ENCODE measurements around the gene YRDC. TPM values are rescaled to one million over a fixed set of nuclear protein-coding genes. Genes with fewer than 3 reads are reported as not detected.
"Not testable (repeated sequence)": the region's sequence is repeated elsewhere in the genome, so short reads cannot be mapped to it uniquely, and the experiment has no call there.

Gene YRDC
- polyA plus RNA-seq, 1 donor from 2014 or later, result 34.1 TPM

- H3K79me2 ChIP-seq (replicated peaks; ENCODE audit: insufficient read depth, low read length), result no peaks in the 10 kb centered on the region
- H2AFZ ChIP-seq (ENCODE audit: low read depth, low read length), result no peak overlapping the region
- H3K9me3 ChIP-seq (ENCODE audit: low read length), result no peaks in the 10 kb centered on the region
- H3K9me2 ChIP-seq (ENCODE audit: insufficient read depth, low read length), result no peaks in the 10 kb centered on the region
- no peaks in the 10 kb centered on the region for H3K36me3 ChIP-seq (ENCODE audit: insufficient read depth, low read length)
- H3K27ac ChIP-seq (ENCODE audit: low read length), result no peak overlapping the region
- H3K4me3 ChIP-seq (ENCODE audit: low read length), result no peak overlapping the region
- H3K27me3 ChIP-seq (ENCODE audit: insufficient read depth, low read depth, low read length), result peaks cover 9% of the 10 kb centered on the region
- H3K9ac ChIP-seq (ENCODE audit: low read length), result no peak overlapping the region
- H3K4me2 ChIP-seq (ENCODE audit: low read length), result no peak overlapping the region
- no peak for TF ChIP-seq EP300 (conservative IDR thresholded peaks at IDR 0.05; ENCODE audit: poor library complexity, severe bottlenecking)
- TF ChIP-seq SMC3 (conservative IDR thresholded peaks at IDR 0.05; ENCODE audit: poor library complexity), result no peak
- TF ChIP-seq EZH2 (IDR thresholded peaks at IDR 0.05; ENCODE audit: borderline replicate concordance, insufficient read depth, low read length, poor library complexity, severe bottlenecking), result no peak
- TF ChIP-seq REST (IDR thresholded peaks at IDR 0.05; ENCODE audit: borderline replicate concordance), result no peak
- no peak for TF ChIP-seq POLR2AphosphoS5 (IDR thresholded peaks at IDR 0.05)
- no peak for TF ChIP-seq TAF1 (IDR thresholded peaks at IDR 0.05; ENCODE audit: low read depth)
- no peaks in the 10 kb centered on the region for H4K20me1 ChIP-seq (ENCODE audit: insufficient read depth)
- no peaks in the 10 kb centered on the region for H3F3A ChIP-seq (ENCODE audit: insufficient read depth, low read length, poor library complexity, severe bottlenecking)
Observed at GRCh38 chr1:37778654-37779053, 29.4 kb downstream of the YRDC start.

- Histone ChIP-seq H3K9me2 (ENCODE audit: insufficient read depth, low read length) (no peaks in the 10 kb centered on the region), H3K4me2 (ENCODE audit: low read length) (no peak overlapping the region), H3K36me3 (ENCODE audit: insufficient read depth, low read length) (no peaks in the 10 kb centered on the region), H3K79me2 (replicated peaks; ENCODE audit: insufficient read depth, low read length) (no peaks in the 10 kb centered on the region), H3K27me3 (ENCODE audit: insufficient read depth, low read depth, low read length) (peaks cover 8% of the 10 kb centered on the region), H3K27ac (ENCODE audit: low read length) (no peak overlapping the region), H3K9ac (ENCODE audit: low read length) (no peak overlapping the region), H3K9me3 (ENCODE audit: low read length) (no peaks in the 10 kb centered on the region), H3K4me3 (ENCODE audit: low read length) (no peak overlapping the region), H3F3A (ENCODE audit: insufficient read depth, low read length, poor library complexity, severe bottlenecking) (no peaks in the 10 kb centered on the region), H4K20me1 (ENCODE audit: insufficient read depth) (no peaks in the 10 kb centered on the region), H2AFZ (ENCODE audit: low read depth, low read length) (no peak overlapping the region)
- TF ChIP-seq EP300 (conservative IDR thresholded peaks at IDR 0.05; ENCODE audit: poor library complexity, severe bottlenecking) (no peak), POLR2AphosphoS5 (IDR thresholded peaks at IDR 0.05) (no peak), REST (IDR thresholded peaks at IDR 0.05; ENCODE audit: borderline replicate concordance) (no peak), MXI1 (conservative IDR thresholded peaks at IDR 0.05; ENCODE audit: poor library complexity, severe bottlenecking) (no peak), SMC3 (conservative IDR thresholded peaks at IDR 0.05; ENCODE audit: poor library complexity) (no peak), RAD21 (conservative IDR thresholded peaks at IDR 0.05) (no peak), EZH2 (IDR thresholded peaks at IDR 0.05; ENCODE audit: borderline replicate concordance, insufficient read depth, low read length, poor library complexity, severe bottlenecking) (no peak), CTCF (IDR thresholded peaks at IDR 0.05; ENCODE audit: poor library complexity, severe bottlenecking) (no peak), TAF1 (IDR thresholded peaks at IDR 0.05; ENCODE audit: low read depth) (no peak)
Observed at GRCh38 chr1:37776946-37777516, 31.0 kb downstream of the YRDC start.

- peaks cover 45% of the 10 kb centered on the region for H3K27me3 ChIP-seq (ENCODE audit: insufficient read depth, low read depth, low read length)
- H3K4me2 ChIP-seq (ENCODE audit: low read length); H3K4me3 ChIP-seq (ENCODE audit: low read length); H3K9me3 ChIP-seq (ENCODE audit: low read length); H3K36me3 ChIP-seq (ENCODE audit: insufficient read depth, low read length); H3K27ac ChIP-seq (ENCODE audit: low read length); H3K79me2 ChIP-seq (replicated peaks; ENCODE audit: insufficient read depth, low read length); H4K20me1 ChIP-seq (ENCODE audit: insufficient read depth); H3F3A ChIP-seq (ENCODE audit: insufficient read depth, low read length, poor library complexity, severe bottlenecking); H3K9me2 ChIP-seq (ENCODE audit: insufficient read depth, low read length); H2AFZ ChIP-seq (ENCODE audit: low read depth, low read length); H3K9ac ChIP-seq (ENCODE audit: low read length): not testable (repeated sequence)
Observed at GRCh38 chr1:37771440-37771839, 36.6 kb downstream of the YRDC start.

All from neural cell (in vitro differentiated cells).